RPMI7951 (cell line): ENCODE results near the gene RHOD. TPM values are rescaled to one million over a fixed set of nuclear protein-coding genes. Genes with fewer than 3 reads are reported as not detected.

ENCODE experiments used
- DNase-seq: peaks from one replicate; pipeline ENCODE4 v3.0.0-alpha.2; 2012; ENCODE audit warnings: low read depth
- total RNA-seq: library from RNA; depleted of rRNA; stranded (reverse); fragments of >200 nt; shearing (Covaris generic); gene quantifications from 2 replicates; pipeline ENCODE4 v1.2.3, GENCODE V29; 2014

RHOD gene
- total RNA-seq, 1 experiment from 2014 or later = 3.1 TPM

GRCh38 chr11:67032830-67033551, 23.7 kb upstream of the RHOD start:
- DNase-seq = peak; percentile 96

GRCh38 chr11:67033661-67034166, 22.9 kb upstream of the RHOD start:
- peak; percentile 99 for DNase-seq

GRCh38 chr11:67034350-67034749, 22.3 kb upstream of the RHOD start:
- no peak for DNase-seq

GRCh38 chr11:67040147-67040546, 16.5 kb upstream of the RHOD start:
- DNase-seq = no peak

GRCh38 chr11:67041602-67042001, 15.0 kb upstream of the RHOD start:
- DNase-seq = no peak

- DNase-seq = no peak
Measured at GRCh38 chr11:67043572-67044349, 12.9 kb upstream of the RHOD start.

- no peak for DNase-seq
Measured at GRCh38 chr11:67044496-67044895, 12.2 kb upstream of the RHOD start.

GRCh38 chr11:67045314-67045713, 11.3 kb upstream of the RHOD start:
- peak; percentile 82 for DNase-seq

GRCh38 chr11:67048515-67049130, 8.0 kb upstream of the RHOD start:
- no peak for DNase-seq

GRCh38 chr11:67050139-67050538, 6.5 kb upstream of the RHOD start:
- no peak for DNase-seq

- DNase-seq = no peak
Measured at GRCh38 chr11:67051180-67051893, 5.3 kb upstream of the RHOD start.

- no peak for DNase-seq
Measured at GRCh38 chr11:67051945-67052488, 4.6 kb upstream of the RHOD start.

GRCh38 chr11:67052891-67053290, 3.8 kb upstream of the RHOD start:
- no peak for DNase-seq

- peak; percentile 40 for DNase-seq
Measured at GRCh38 chr11:67053896-67054329, 2.7 kb upstream of the RHOD start.

- DNase-seq = peak; percentile 87
Measured at GRCh38 chr11:67054346-67054835, 2.3 kb upstream of the RHOD start.

- DNase-seq = peak; percentile 76
Measured at GRCh38 chr11:67054836-67055523, 1.7 kb upstream of the RHOD start.

- DNase-seq = no peak
Measured at GRCh38 chr11:67055812-67056211, 835 bp upstream of the RHOD start.

- no peak for DNase-seq
Measured at GRCh38 chr11:67057205-67057672, 592 bp downstream of the RHOD start.

- no peak for DNase-seq
Measured at GRCh38 chr11:67058506-67058905, 1.9 kb downstream of the RHOD start.

GRCh38 chr11:67059671-67060070, 3.0 kb downstream of the RHOD start:
- no peak for DNase-seq

- DNase-seq = peak; percentile 69
Measured at GRCh38 chr11:67060111-67060522, 3.5 kb downstream of the RHOD start.
